H9 (cell line): ENCODE results near the gene RESP18. TPM values are rescaled to one million over a fixed set of nuclear protein-coding genes. Genes with fewer than 3 reads are reported as not detected.

ENCODE experiments used
- DNase-seq: peaks from one replicate; pipeline ENCODE4 v3.0.0-alpha.2; 2017
- H2AFZ ChIP-seq: one replicate; pipeline ENCODE4 v1.6.1; 2013; ENCODE audit warnings: mild to moderate bottlenecking, low read length, control low read depth, moderate library complexity
- H2AK5ac ChIP-seq: 2 replicates; pipeline ENCODE4 v1.6.1; 2013; ENCODE audit warnings: low read length, control low read depth, mixed read lengths; ENCODE audit not compliant: insufficient read length
- H2BK120ac ChIP-seq: one replicate; pipeline ENCODE4 v1.6.1; 2013; ENCODE audit warnings: low read depth, mild to moderate bottlenecking, low read length, control low read depth, inconsistent platforms; ENCODE audit not compliant: poor library complexity, severe bottlenecking
- H2BK12ac ChIP-seq: 2 replicates; pipeline ENCODE4 v1.6.1; 2013; ENCODE audit warnings: low read length, control low read depth, mixed read lengths, low read depth; ENCODE audit not compliant: insufficient read length
- H2BK15ac ChIP-seq: 2 replicates; pipeline ENCODE4 v1.6.1; 2013; ENCODE audit warnings: low read depth, low read length, control low read depth
- H2BK20ac ChIP-seq: one replicate; pipeline ENCODE4 v1.6.1; 2013; ENCODE audit warnings: low read depth, mild to moderate bottlenecking, low read length, control low read depth, inconsistent platforms; ENCODE audit not compliant: poor library complexity, severe bottlenecking
- H2BK5ac ChIP-seq: 2 replicates; pipeline ENCODE4 v1.6.1; 2013; ENCODE audit warnings: low read length, control low read depth, mixed read lengths; ENCODE audit not compliant: insufficient read length
- H3K14ac ChIP-seq: 2 replicates; pipeline ENCODE4 v1.6.1; 2013; ENCODE audit warnings: low read length, control low read depth; ENCODE audit not compliant: insufficient read depth
- H3K18ac ChIP-seq: 2 replicates; pipeline ENCODE4 v1.6.1; 2013; ENCODE audit warnings: low read depth, mild to moderate bottlenecking, mixed read lengths, low read length, control low read depth; ENCODE audit not compliant: insufficient read length
- H3K23ac ChIP-seq: 2 replicates; pipeline ENCODE4 v1.6.1; 2013; ENCODE audit warnings: low read length, control low read depth, mixed read lengths, low read depth; ENCODE audit not compliant: insufficient read length
- H3K23me2 ChIP-seq: 2 replicates; pipeline ENCODE4 v1.6.1; 2013; ENCODE audit warnings: low read depth, mild to moderate bottlenecking, mixed read lengths, low read length, control low read depth; ENCODE audit not compliant: insufficient read length, poor library complexity, severe bottlenecking
- H3K27ac ChIP-seq: 2 replicates; pipeline ENCODE4 v1.5.1; 2013; ENCODE audit warnings: low read length, control low read depth, mixed read lengths, low read depth; ENCODE audit not compliant: insufficient read length
- H3K27me3 ChIP-seq: 2 replicates; pipeline ENCODE4 v1.6.1; 2013; ENCODE audit warnings: low read length, control low read depth, inconsistent platforms; ENCODE audit not compliant: insufficient read depth
- H3K4ac ChIP-seq: 2 replicates; pipeline ENCODE4 v1.6.1; 2013; ENCODE audit warnings: low read depth, mild to moderate bottlenecking, control low read depth, inconsistent platforms, low read length, moderate library complexity
- H3K4me1 ChIP-seq: 2 replicates; pipeline ENCODE4 v1.6.1; 2013; ENCODE audit warnings: low read length, control low read depth, inconsistent platforms; ENCODE audit not compliant: insufficient read depth
- H3K4me2 ChIP-seq: 2 replicates; pipeline ENCODE4 v1.6.1; 2013; ENCODE audit warnings: low read length, control low read depth, mixed read lengths; ENCODE audit not compliant: insufficient read length, insufficient read depth
- H3K56ac ChIP-seq: 2 replicates; pipeline ENCODE4 v1.6.1; 2013; ENCODE audit warnings: low read depth, mild to moderate bottlenecking, mixed read lengths, low read length, control low read depth; ENCODE audit not compliant: insufficient read length
- H3K79me1 ChIP-seq: 2 replicates; pipeline ENCODE4 v1.6.1; 2013; ENCODE audit warnings: low read depth, mild to moderate bottlenecking, moderate library complexity, low read length, control low read depth, inconsistent platforms; ENCODE audit not compliant: insufficient read depth, poor library complexity, severe bottlenecking
- H3K79me2 ChIP-seq: 2 replicates; pipeline ENCODE4 v1.6.1; 2013; ENCODE audit warnings: low read length, control low read depth, inconsistent platforms; ENCODE audit not compliant: insufficient read depth
- H3K9ac ChIP-seq: 2 replicates; pipeline ENCODE4 v1.6.1; 2013; ENCODE audit warnings: low read length, control low read depth, mixed read lengths; ENCODE audit not compliant: insufficient read length; ENCODE audit errors: extremely low read depth
- H3K9me3 ChIP-seq: one replicate; pipeline ENCODE4 v1.6.1; 2013; ENCODE audit warnings: low read depth, low read length, inconsistent platforms; ENCODE audit not compliant: control insufficient read depth
- H3T11ph ChIP-seq: one replicate; pipeline ENCODE4 v1.6.1; 2013; ENCODE audit warnings: mild to moderate bottlenecking, low read length, control low read depth, inconsistent platforms
- H4K20me1 ChIP-seq: one replicate; pipeline ENCODE4 v1.6.1; 2013; ENCODE audit not compliant: control insufficient read depth, insufficient read length, insufficient read depth
- H4K5ac ChIP-seq: 2 replicates; pipeline ENCODE4 v1.6.1; 2013; ENCODE audit warnings: low read depth, mild to moderate bottlenecking, mixed read lengths, low read length, control low read depth; ENCODE audit not compliant: insufficient read length
- H4K8ac ChIP-seq: replicated peaks from 2 replicates; pipeline ENCODE4 v1.6.1; 2013; ENCODE audit warnings: low read length, control low read depth, mixed read lengths, low read depth; ENCODE audit not compliant: insufficient read length
- H4K91ac ChIP-seq: 2 replicates; pipeline ENCODE4 v1.6.1; 2013; ENCODE audit warnings: low read depth, mild to moderate bottlenecking, moderate library complexity, mixed read lengths, low read length, control low read depth; ENCODE audit not compliant: insufficient read length
- H3K27ac Mint-ChIP-seq, 3 experiments: 2 replicates in 2 of 3; 3 replicates in 1 of 3; pipeline ENCODE4 v1.8.0; 2020 to 2021; ENCODE audit warnings: mixed read lengths in 3 of 3, mild to moderate bottlenecking in 1 of 3, moderate library complexity in 1 of 3
- H3K27me3 Mint-ChIP-seq: 2 replicates; pipeline ENCODE4 v1.8.0; 2021; ENCODE audit warnings: low read depth, mild to moderate bottlenecking, moderate library complexity, mixed read lengths
- H3K36me3 Mint-ChIP-seq, 3 experiments: 2 replicates in 2 of 3; 3 replicates in 1 of 3; pipeline ENCODE4 v1.8.0; 2020 to 2021; ENCODE audit warnings: low read depth in 3 of 3, mixed read lengths in 3 of 3; ENCODE audit not compliant: insufficient read depth in 1 of 3
- H3K4me1 Mint-ChIP-seq, 2 experiments: 2 replicates each; pipeline ENCODE4 v1.8.0; 2020; ENCODE audit warnings: mixed read lengths in 2 of 2
- H3K4me3 Mint-ChIP-seq, 2 experiments: 2 replicates in 1 of 2; 3 replicates in 1 of 2; pipeline ENCODE4 v1.8.0; 2020 to 2021; ENCODE audit warnings: mild to moderate bottlenecking in 2 of 2, mixed read lengths in 2 of 2, moderate library complexity in 1 of 2
- H3K9me3 Mint-ChIP-seq, 2 experiments: 2 replicates in 1 of 2; 3 replicates in 1 of 2; pipeline ENCODE4 v1.8.0; 2020; ENCODE audit warnings: mild to moderate bottlenecking in 2 of 2, mixed read lengths in 2 of 2, moderate library complexity in 1 of 2
- CTCF ChIP-seq: fragments of 200-600 bp; sonication (generic); conservative IDR thresholded peaks from 3 replicates; pipeline ENCODE4 v1.8.0; 2021; ENCODE audit warnings: antibody characterized with exemption, mild to moderate bottlenecking
- WGBS: extraction: QIAGEN DNeasy Blood & Tissue Kit; methylation state at CpG from one replicate; pipeline ENCODE4 v1.1.7; 2013; ENCODE audit warnings: missing lambda C conversion rate, low lambda C conversion rate, mixed read lengths; ENCODE audit not compliant: insufficient read length; ENCODE audit errors: extremely low coverage; 5-methylcytosine and 5-hydroxymethylcytosine counted together
- microRNA-seq: library from miRNA; unstranded; fragments of <30 nt; microRNA quantifications from one replicate; pipeline ENCODE4, GENCODE V29; 2020; ENCODE audit warnings: borderline microRNAs expressed
- total RNA-seq: library from RNA; stranded (reverse); gene quantifications from 2 replicates; pipeline ENCODE4 v1.2.1, GENCODE V29; 2021

Gene RESP18
- total RNA-seq, 1 experiment from 2014 or later = not detected

GRCh38 chr2:219277703-219278654, 54.6 kb downstream of the RESP18 start:
- no peak overlapping the region for H4K91ac ChIP-seq
- no peak overlapping the region for H4K5ac ChIP-seq
- peaks cover 12% of the 10 kb centered on the region for H3K23me2 ChIP-seq
- Mint-ChIP-seq H3K27ac (peak overlapping the region in 1 of 3 experiments; percentile 56; a peak in 1 of 7 replicates), H3K4me1 (peaks cover 38 to 43% of the 10 kb centered on the region in 2 experiments), H3K4me3 (peak overlapping the region; percentile 77 to 89), H3K27me3 (peaks cover 2% of the 10 kb centered on the region), H3K36me3 (peaks cover 4 to 22% (median 12%) of the 10 kb centered on the region in 3 experiments; a peak in 6 of 7 replicates), H3K9me3 (no peaks in the 10 kb centered on the region)
- TF ChIP-seq CTCF = peak; percentile 98
- no peak overlapping the region for H3K27ac ChIP-seq
- H2BK15ac ChIP-seq = no peak overlapping the region
- WGBS = no CpG with 5 or more reads among the region's 25 CpGs
- H3K79me1 ChIP-seq = no peaks in the 10 kb centered on the region
- no peak overlapping the region; the same call in 1 of the 2 replicates for H3K14ac ChIP-seq
- no peak overlapping the region for H3K23ac ChIP-seq
- H3K4me2 ChIP-seq = peak overlapping the region; percentile 79
- H3K9me3 ChIP-seq = no peaks in the 10 kb centered on the region
- H3K27me3 ChIP-seq = no peaks in the 10 kb centered on the region
- H3T11ph ChIP-seq = no peak overlapping the region
- peak overlapping the region; percentile 71 for H2AFZ ChIP-seq
- H3K56ac ChIP-seq = no peak overlapping the region
- H3K18ac ChIP-seq = peak overlapping the region; percentile 53
- no peak overlapping the region for H4K8ac ChIP-seq
- H3K9ac ChIP-seq = no peak overlapping the region
- H2BK12ac ChIP-seq = no peak overlapping the region
- H3K4ac ChIP-seq = no peak overlapping the region
- DNase-seq = peak; percentile 94
- no peak overlapping the region for H2BK20ac ChIP-seq
- no peaks in the 10 kb centered on the region for H4K20me1 ChIP-seq
- peaks cover 4% of the 10 kb centered on the region; the same call in 1 of the 2 replicates for H3K4me1 ChIP-seq
- no peaks in the 10 kb centered on the region for H3K79me2 ChIP-seq
- no peak overlapping the region for H2BK120ac ChIP-seq
- H2BK5ac ChIP-seq = no peak overlapping the region
- H2AK5ac ChIP-seq = no peak overlapping the region

Small RNAs within 50 kb of the gene (microRNA-seq; reads per million reads assigned to microRNA genes)
- not detected for gene MIR153-1

Other genes with a start within 250 kb of the RESP18 start
- 19.7 and 20.8 TPM in 2 replicates for gene NHEJ1, start 171.9 kb downstream of the RESP18 start, total RNA-seq
- gene SLC23A3, start 162.7 kb downstream of the RESP18 start, total RNA-seq = 1.2 and 1.9 TPM in 2 replicates
- 33.0 and 36.4 TPM in 2 replicates for gene CNPPD1, start 155.8 kb downstream of the RESP18 start, total RNA-seq
- 46.7 and 48.0 TPM in 2 replicates for gene RETREG2, start 154.5 kb downstream of the RESP18 start, total RNA-seq
- gene ZFAND2B, start 126.0 kb downstream of the RESP18 start, total RNA-seq = 15.9 and 16.4 TPM in 2 replicates
- 44.6 and 46.4 TPM in 2 replicates for gene ABCB6, start 113.8 kb downstream of the RESP18 start, total RNA-seq
- gene ATG9A, start 103.1 kb downstream of the RESP18 start, total RNA-seq = 46.4 and 52.2 TPM in 2 replicates
- gene ANKZF1, start 102.9 kb downstream of the RESP18 start, total RNA-seq = 45.9 and 55.4 TPM in 2 replicates
- gene GLB1L, start 87.3 kb downstream of the RESP18 start, total RNA-seq = 5.8 and 6.5 TPM in 2 replicates
- 21.6 and 22.4 TPM in 2 replicates for gene STK16, start 87.3 kb downstream of the RESP18 start, total RNA-seq
- not detected in 2 replicates for gene TUBA4B, start 79.5 kb downstream of the RESP18 start, total RNA-seq
- 25.5 and 27.2 TPM in 2 replicates for gene TUBA4A, start 78.8 kb downstream of the RESP18 start, total RNA-seq
- gene DNAJB2, start 53.4 kb downstream of the RESP18 start, total RNA-seq = 32.0 and 34.1 TPM in 2 replicates
- 6.3 and 6.5 TPM in 2 replicates for gene PTPRN, start 23.3 kb downstream of the RESP18 start, total RNA-seq
- gene DNPEP, start 55.2 kb upstream of the RESP18 start, total RNA-seq = 60.9 and 63.5 TPM in 2 replicates
- 3.0 and 4.6 TPM in 2 replicates for gene DES, start 85.6 kb upstream of the RESP18 start, total RNA-seq
- gene SPEG, start 102.1 kb upstream of the RESP18 start, total RNA-seq = 23.7 and 25.2 TPM in 2 replicates
- 32.0 and 34.5 TPM in 2 replicates for gene GMPPA, start 166.1 kb upstream of the RESP18 start, total RNA-seq
- gene ASIC4, start 181.7 kb upstream of the RESP18 start, total RNA-seq = 0.37 and 0.42 TPM in 2 replicates
- 45.1 and 46.5 TPM in 2 replicates for gene CHPF, start 211.1 kb upstream of the RESP18 start, total RNA-seq
- 7.7 and 8.8 TPM in 2 replicates for gene TMEM198, start 211.3 kb upstream of the RESP18 start, total RNA-seq
- gene OBSL1, start 238.8 kb upstream of the RESP18 start, total RNA-seq = 139 and 140 TPM in 2 replicates
- 0.24 and 0.31 TPM in 2 replicates for gene INHA, start 239.6 kb upstream of the RESP18 start, total RNA-seq